NB4 (cell line): Measurements from ENCODE around the gene ADGRB3.

Experiments
- DNase-seq: peaks from one replicate; pipeline ENCODE4 v3.0.0; 2010; ENCODE audit warnings: low read depth
- H3K4me3 ChIP-seq: one replicate; pipeline ENCODE4 v1.5.1; 2011; ENCODE audit warnings: mild to moderate bottlenecking, low read depth, low read length, moderate library complexity
- MAX ChIP-seq: IDR thresholded peaks from 2 replicates; pipeline ENCODE4 v1.6.1; 2011; ENCODE audit warnings: low read depth, low read length
- MYC ChIP-seq: IDR thresholded peaks from 2 replicates; pipeline ENCODE4 v1.6.1; 2011; ENCODE audit warnings: low read depth, low read length
- POLR2A ChIP-seq: IDR thresholded peaks from 2 replicates; pipeline ENCODE4 v1.6.1; 2011; ENCODE audit warnings: mild to moderate bottlenecking; ENCODE audit not compliant: insufficient read length; ENCODE audit errors: extremely low read depth
- TF ChIP-seq, protein P1 (sequence below): IDR thresholded peaks from one replicate; pipeline ENCODE4 v1.5.1; 2012; ENCODE audit warnings: low read depth, low read length

ADGRB3 gene

DNA sequence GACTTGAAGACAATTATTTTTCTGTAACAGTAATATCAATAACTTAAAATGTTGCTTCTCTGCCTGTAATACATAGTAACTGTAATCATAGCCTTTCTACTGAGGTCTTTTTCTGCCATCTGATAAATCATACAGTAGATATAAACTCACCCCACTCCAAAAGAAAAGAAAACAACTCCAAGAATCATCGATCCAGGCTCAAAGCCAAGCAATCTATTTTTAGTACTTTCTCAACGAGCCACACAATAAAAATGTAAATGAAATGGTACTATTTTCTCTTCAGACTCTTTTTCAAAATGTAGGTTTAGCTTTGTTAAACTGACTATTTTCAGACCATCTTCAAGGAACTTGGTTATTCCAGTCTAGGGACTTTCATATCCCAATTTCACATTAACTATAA is 493.3 kb downstream of the ADGRB3 start:
- no peak for DNase-seq
- TF ChIP-seq, protein P1, sequence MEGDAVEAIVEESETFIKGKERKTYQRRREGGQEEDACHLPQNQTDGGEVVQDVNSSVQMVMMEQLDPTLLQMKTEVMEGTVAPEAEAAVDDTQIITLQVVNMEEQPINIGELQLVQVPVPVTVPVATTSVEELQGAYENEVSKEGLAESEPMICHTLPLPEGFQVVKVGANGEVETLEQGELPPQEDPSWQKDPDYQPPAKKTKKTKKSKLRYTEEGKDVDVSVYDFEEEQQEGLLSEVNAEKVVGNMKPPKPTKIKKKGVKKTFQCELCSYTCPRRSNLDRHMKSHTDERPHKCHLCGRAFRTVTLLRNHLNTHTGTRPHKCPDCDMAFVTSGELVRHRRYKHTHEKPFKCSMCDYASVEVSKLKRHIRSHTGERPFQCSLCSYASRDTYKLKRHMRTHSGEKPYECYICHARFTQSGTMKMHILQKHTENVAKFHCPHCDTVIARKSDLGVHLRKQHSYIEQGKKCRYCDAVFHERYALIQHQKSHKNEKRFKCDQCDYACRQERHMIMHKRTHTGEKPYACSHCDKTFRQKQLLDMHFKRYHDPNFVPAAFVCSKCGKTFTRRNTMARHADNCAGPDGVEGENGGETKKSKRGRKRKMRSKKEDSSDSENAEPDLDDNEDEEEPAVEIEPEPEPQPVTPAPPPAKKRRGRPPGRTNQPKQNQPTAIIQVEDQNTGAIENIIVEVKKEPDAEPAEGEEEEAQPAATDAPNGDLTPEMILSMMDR: no peak
- H3K4me3 ChIP-seq: no peak overlapping the region

DNA sequence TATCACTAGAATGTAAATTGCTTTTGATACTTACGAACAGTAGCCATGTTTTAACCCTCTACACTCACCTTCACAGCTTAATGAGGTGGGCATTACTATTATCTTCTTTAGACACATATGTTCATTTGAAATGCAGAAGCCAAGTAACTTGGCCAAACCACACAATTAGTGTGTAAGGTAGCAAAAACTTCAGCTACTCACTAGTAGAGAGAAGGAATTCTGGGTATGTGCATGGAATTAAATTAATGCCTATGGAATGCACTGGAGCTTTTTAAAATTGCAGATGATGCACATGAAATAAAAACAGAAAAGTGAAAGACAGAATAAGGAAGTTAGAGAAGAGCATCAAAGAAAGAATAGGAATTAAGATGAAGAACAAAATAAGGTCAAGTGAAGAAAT is 494.0 kb downstream of the ADGRB3 start:
- H3K4me3 ChIP-seq: no peak overlapping the region
- TF ChIP-seq MYC (no peak), MAX (no peak), POLR2A (no peak)
- TF ChIP-seq, protein P1: no peak
- DNase-seq: no peak

DNA sequence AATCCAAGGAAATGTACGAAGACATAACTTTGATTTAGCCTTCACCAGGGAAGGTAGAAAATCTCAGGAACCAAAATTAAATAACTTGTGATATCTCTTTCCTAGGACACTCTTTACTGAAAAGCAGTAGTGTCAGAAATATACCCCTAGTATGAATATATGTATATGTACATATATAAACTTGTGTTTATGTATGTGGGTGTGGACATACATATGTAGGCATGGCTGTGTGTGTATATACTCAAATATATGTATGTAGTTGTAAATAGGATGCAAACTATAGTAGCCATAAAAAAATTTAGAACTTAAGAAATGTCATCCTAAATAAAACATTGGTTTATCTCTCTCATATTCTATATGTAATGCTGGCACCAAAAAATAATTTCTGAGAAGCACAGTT is 500.8 kb downstream of the ADGRB3 start:
- TF ChIP-seq POLR2A (no peak), MAX (no peak), MYC (no peak)
- TF ChIP-seq, protein P1: no peak
- no peak for DNase-seq
- no peak overlapping the region for H3K4me3 ChIP-seq

- TF ChIP-seq POLR2A (no peak), MYC (no peak), MAX (no peak)
- TF ChIP-seq, protein P1: no peak
- no peak overlapping the region for H3K4me3 ChIP-seq
- DNase-seq: no peak
These were observed 503.1 kb downstream of the ADGRB3 start for GRCh38 chr6:69138148-69138547.

DNA sequence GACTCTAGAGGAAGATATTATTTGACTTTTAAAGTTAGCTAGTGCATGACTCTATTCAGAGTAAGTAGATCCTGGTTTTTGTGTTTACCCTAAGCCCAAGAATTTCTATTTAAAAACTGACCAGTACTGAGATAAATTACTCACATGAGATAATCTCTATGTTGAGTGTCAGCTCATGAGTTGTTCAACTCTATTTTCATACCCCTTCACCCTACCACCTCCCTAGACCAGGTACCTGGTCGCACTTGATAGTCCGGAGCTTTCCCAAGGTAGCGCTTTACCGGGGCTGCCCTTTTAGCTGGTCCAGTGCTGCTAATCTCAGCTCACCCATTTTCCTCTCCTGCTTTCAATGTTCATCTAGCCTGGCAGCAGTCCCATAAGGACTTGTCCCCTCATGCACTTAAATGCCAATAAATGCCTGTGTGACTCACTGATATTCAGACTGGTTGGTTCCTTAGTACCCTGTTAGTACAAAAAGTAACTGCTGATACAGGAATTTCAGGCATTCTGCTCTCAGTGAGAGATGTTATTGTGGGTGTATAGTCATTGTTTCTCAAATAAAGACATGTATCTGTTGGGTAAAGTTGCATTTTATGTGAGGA is 503.9 kb downstream of the ADGRB3 start:
- DNase-seq: no peak
- TF ChIP-seq MAX: no peak
- no peak for TF ChIP-seq POLR2A
- H3K4me3 ChIP-seq: no peak overlapping the region

DNA sequence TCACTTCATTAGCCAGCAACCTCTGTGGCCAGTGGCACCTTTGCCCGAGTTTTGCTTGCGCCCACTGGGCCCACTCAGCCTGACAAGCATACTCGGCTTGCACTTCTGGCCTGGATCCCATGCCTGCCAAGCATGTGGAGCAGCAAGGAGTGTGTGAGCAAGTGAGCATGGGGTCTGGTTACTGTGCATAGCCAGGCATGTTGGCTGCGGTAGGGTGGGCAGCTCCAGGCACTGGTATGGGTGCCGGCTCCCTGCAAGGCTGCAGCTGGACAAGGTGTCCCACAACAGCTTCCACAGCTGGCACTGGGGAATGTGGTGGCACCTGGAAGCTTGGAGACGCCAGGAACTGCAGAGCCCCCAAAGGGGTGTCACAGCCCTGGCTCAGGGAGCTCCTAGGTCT is 510.0 kb downstream of the ADGRB3 start:
- TF ChIP-seq POLR2A: no peak
- TF ChIP-seq, protein P1: no peak
- TF ChIP-seq MAX: no peak
- TF ChIP-seq MYC: no peak
- no peak overlapping the region for H3K4me3 ChIP-seq

More for the DNA sequence above, 510.0 kb downstream of the ADGRB3 start:
- DNase-seq: no peak
